Esophagus squamous epithelium (tissue), 5 donors: ENCODE measurements around the gene CD6. TPM values are rescaled to one million over a fixed set of nuclear protein-coding genes. Genes with fewer than 3 reads are reported as not detected.

Experiments
- DNase-seq: peaks from one replicate; lab custom pipeline; 2025; lab: John Stamatoyannopoulos, UW
- H3K27ac ChIP-seq, 4 donors: fragments of 200-600 bp; sonication (generic); one replicate each; pipeline ENCODE4 v1.5.1; 2016 to 2019; ENCODE audit warnings: mild to moderate bottlenecking in 1 of 4
- H3K27me3 ChIP-seq, 4 donors: fragments of 200-600 bp; sonication (generic); 1 replicate in 3 of 4; 2 replicates in 1 of 4; pipeline versions ENCODE4 v1.5.1 to v1.6.0; 2017 to 2021; ENCODE audit warnings: antibody characterized with exemption in 1 of 4
- H3K36me3 ChIP-seq, 3 donors: fragments of 200-600 bp; sonication (generic); one replicate each; pipeline ENCODE4 v1.5.1; 2016 to 2019
- H3K4me1 ChIP-seq, 3 donors: fragments of 200-600 bp; sonication (generic); one replicate each; pipeline ENCODE4 v1.5.1; 2017 to 2019
- H3K4me3 ChIP-seq, 4 donors: fragments of 200-600 bp; sonication (generic); 1 replicate in 3 of 4; 2 replicates in 1 of 4; pipeline ENCODE4 v1.5.1; 2016 to 2019; ENCODE audit warnings: mild to moderate bottlenecking in 2 of 4, moderate library complexity in 1 of 4
- H3K9me3 ChIP-seq, 3 donors: fragments of 200-600 bp; sonication (generic); one replicate each; pipeline ENCODE4 v1.5.1; 2016 to 2019
- POLR2A ChIP-seq, 4 donors: fragments of 450-650 bp; IDR thresholded peaks; one replicate each; pipeline ENCODE4 v1.6.1; 2017; ENCODE audit warnings: antibody characterized with exemption in 4 of 4, mild to moderate bottlenecking in 4 of 4, moderate library complexity in 3 of 4
- WGBS, 2 donors: methylation state at CpG; one replicate each; pipeline ENCODE4 v1.1.5; 2018; 5-methylcytosine and 5-hydroxymethylcytosine counted together
- intact Hi-C: fragments of 100-400 bp; cut with DNase I; formaldehyde crosslinking; loops from one replicate; pipeline ENCODE4 v1.15.0; 2022
- total RNA-seq, 4 donors: library from RNA; depleted of rRNA; stranded (reverse); fragments of >200 nt; gene quantifications; one replicate each; pipeline ENCODE4 v1.1.0, GENCODE V29; 2016
- TF ChIP-seq, protein P1 (sequence below), 6 experiments: fragments of 450-650 bp in 4 of 6; fragments of 200-600 bp in 2 of 6; sonication (generic) in 2 of 6; IDR thresholded peaks; one replicate each; pipeline ENCODE4 v1.5.1; 2016 to 2019; ENCODE audit warnings: antibody characterized with exemption in 6 of 6, mild to moderate bottlenecking in 4 of 6, moderate library complexity in 4 of 6
- donor health status: DM: yes; HTN: yes; CAD: no.

CD6 gene
- total RNA-seq, 4 donors from 2014 or later: 0.79 to 4.4 (median 1.4) TPM

DNA sequence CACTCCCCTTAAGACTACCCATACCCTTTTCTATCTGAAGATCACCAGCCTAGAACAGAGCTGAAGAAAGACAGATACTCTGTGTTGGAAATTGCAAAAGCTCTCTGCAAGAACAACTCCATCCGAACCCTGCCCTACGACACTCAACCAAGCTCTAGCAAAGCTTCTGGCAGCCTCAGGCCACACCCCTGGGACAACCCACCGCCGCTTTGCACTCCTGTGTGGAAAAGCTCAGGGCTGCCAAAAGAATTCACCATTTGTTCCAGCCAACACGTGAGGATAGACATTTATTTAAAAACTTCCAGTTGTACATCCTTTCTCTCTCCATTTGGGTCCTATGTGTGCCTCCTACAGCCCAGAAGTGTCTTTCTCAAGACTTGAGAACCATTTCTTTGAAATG is 68.4 kb downstream of the CD6 start:
- intact Hi-C loops: no loop called here
- Histone ChIP-seq H3K36me3 (no peaks in the 10 kb centered on the region), H3K27me3 (no peaks in the 10 kb centered on the region), H3K9me3 (no peaks in the 10 kb centered on the region), H3K4me1 (peaks cover 0 to 12% (median 6%) of the 10 kb centered on the region in 3 donors), H3K27ac (no peak overlapping the region), H3K4me3 (no peak overlapping the region)
- DNase-seq: no peak
- TF ChIP-seq, protein P1, sequence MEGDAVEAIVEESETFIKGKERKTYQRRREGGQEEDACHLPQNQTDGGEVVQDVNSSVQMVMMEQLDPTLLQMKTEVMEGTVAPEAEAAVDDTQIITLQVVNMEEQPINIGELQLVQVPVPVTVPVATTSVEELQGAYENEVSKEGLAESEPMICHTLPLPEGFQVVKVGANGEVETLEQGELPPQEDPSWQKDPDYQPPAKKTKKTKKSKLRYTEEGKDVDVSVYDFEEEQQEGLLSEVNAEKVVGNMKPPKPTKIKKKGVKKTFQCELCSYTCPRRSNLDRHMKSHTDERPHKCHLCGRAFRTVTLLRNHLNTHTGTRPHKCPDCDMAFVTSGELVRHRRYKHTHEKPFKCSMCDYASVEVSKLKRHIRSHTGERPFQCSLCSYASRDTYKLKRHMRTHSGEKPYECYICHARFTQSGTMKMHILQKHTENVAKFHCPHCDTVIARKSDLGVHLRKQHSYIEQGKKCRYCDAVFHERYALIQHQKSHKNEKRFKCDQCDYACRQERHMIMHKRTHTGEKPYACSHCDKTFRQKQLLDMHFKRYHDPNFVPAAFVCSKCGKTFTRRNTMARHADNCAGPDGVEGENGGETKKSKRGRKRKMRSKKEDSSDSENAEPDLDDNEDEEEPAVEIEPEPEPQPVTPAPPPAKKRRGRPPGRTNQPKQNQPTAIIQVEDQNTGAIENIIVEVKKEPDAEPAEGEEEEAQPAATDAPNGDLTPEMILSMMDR (IDR thresholded peaks at IDR 0.05): no peak
- TF ChIP-seq POLR2A (IDR thresholded peaks at IDR 0.05): no peak
- WGBS, 2 donors: 78 to 79% methylated on average over 5 of the region's 5 CpGs

DNA sequence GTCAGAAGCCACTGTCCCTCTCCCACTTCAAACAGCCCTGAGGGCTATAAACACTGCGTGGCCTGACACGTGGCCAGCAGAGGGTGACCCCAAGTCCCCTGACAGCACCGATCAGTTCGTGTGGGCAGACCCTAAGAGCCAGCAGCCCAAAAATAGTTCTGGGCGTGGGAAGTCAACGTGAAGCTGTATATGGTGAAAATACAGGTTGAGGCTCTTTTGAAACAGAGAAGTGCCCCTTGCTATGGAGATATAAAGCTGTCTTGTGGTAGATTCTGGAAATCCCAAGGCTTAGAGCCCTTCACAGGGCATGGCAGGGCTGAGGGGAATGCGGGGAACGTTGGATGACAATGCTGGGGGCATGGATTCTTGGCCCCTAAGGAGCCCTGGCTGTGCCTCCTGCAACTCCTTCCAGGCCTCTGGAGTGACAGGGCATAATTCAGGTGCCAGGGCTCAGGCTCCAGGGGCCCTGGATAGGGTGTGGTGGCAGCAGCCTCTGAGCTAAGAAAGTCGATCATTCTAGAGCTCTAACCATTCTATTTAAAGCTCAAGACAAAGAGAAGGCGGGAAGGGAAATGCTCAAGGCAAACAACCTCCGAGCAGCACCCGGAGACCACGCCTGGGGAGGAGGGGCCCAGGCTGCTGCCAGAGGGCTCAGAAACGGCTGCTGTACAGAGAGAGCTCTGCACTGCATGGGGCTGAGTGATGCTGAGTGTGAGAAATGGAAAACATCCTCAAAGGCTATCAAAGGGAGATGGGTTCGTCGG is 70.5 kb downstream of the CD6 start:
- intact Hi-C loops: no loop called here
- H3K36me3 ChIP-seq: no peaks in the 10 kb centered on the region
- no peak overlapping the region for H3K4me3 ChIP-seq
- no peaks in the 10 kb centered on the region for H3K27me3 ChIP-seq
- TF ChIP-seq POLR2A (IDR thresholded peaks at IDR 0.05): peak in 1 of 4 donors; percentile 49
- TF ChIP-seq, protein P1 (IDR thresholded peaks at IDR 0.05): no peak
- H3K27ac ChIP-seq: peak overlapping the region in 3 of 4 donors; percentile 42 to 73 (median 45)
- DNase-seq: no peak
- H3K4me1 ChIP-seq: peaks cover 0 to 12% (median 6%) of the 10 kb centered on the region in 3 donors
- H3K9me3 ChIP-seq: no peaks in the 10 kb centered on the region
- WGBS, 2 donors: 25 to 33% methylated on average over 13 to 14 of the region's 16 CpGs

DNA sequence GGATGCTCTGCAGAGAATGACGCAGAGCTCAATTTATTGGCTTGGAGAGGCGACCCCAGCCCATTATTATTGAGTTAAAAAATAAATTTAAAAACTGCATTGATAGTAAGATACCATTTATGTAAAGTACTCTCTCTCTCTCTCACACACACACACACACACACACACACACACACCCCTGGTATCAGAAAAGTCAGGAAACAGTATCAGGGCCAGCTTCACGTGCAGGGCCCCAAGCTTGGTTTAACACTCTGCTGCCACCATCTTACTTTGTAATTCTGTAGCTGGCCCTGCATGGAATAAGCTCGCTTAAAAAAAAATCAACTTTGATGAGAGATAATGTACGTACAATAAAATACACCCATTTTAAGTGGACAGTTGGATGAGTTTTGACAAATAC is 71.1 kb downstream of the CD6 start:
- Histone ChIP-seq H3K27ac (peak overlapping the region in 2 of 4 donors; percentile 42 to 52), H3K27me3 (no peaks in the 10 kb centered on the region), H3K4me3 (peak overlapping the region in 1 of 4 donors; percentile 28), H3K36me3 (no peaks in the 10 kb centered on the region), H3K4me1 (peaks cover 0 to 12% (median 6%) of the 10 kb centered on the region in 3 donors), H3K9me3 (no peaks in the 10 kb centered on the region)
- 35 to 54% methylated on average over 3 to 5 of the region's 5 CpGs for WGBS, 2 donors
- no peak for DNase-seq
- no peak for TF ChIP-seq POLR2A (IDR thresholded peaks at IDR 0.05)
- TF ChIP-seq, protein P1 (IDR thresholded peaks at IDR 0.05): no peak
- intact Hi-C loops: no loop called here

DNA sequence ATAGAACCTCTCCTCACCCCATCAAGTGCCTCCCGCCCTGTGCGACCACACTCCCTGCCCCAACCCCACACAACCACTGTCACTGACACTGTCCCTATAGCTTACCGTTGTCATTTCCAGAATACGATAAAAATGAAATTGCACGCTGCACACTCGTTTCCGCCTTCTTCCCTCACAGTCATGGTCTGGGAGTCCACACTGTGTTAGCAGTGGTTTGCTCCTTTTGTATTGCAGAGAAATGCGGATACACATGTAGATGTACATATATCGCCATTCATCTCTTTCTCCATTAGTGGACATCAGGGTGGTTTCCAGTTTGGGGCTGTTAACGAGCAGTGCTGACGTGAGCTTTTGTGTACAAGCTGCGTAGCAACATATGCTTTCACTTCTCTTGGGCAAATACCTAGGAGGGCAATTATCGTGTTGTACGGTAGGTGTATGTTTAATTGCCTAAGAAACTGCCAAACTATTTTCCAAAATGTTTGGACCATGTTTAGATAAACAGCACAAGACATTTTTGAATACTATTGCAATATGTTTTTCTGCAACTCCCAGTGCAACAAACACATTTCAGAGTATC is 71.6 kb downstream of the CD6 start:
- DNase-seq: no peak
- Histone ChIP-seq H3K9me3 (no peaks in the 10 kb centered on the region), H3K27ac (peak overlapping the region in 2 of 4 donors; percentile 42 to 52), H3K4me1 (peaks cover 0 to 12% (median 6%) of the 10 kb centered on the region in 3 donors), H3K36me3 (no peaks in the 10 kb centered on the region), H3K27me3 (no peaks in the 10 kb centered on the region), H3K4me3 (peak overlapping the region in 1 of 4 donors; percentile 28)
- TF ChIP-seq, protein P1 (IDR thresholded peaks at IDR 0.05): no peak
- TF ChIP-seq POLR2A (IDR thresholded peaks at IDR 0.05): no peak
- 91 to 96% methylated on average over 14 of the region's 14 CpGs for WGBS, 2 donors
- intact Hi-C loops: no loop called here

DNA sequence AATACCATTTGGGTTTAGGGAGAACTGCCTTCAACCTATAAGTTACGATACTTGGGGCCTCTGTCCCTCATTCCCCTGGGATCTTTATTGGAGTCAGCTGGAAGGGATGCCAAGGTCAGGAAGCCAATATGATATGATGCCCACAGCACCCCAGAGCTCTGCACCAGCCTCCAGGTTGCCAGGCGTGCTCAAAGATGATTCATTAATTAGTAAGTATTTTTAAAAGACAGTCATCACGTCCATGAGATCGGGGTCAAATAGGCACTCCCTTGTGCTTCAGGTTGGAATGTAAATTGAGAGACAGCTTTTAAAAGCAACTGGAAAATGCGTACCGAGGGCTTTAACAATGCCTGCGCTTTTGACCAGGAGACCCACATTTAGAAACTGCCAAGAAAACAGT is 73.8 kb downstream of the CD6 start:
- intact Hi-C loops: no loop called here
- H3K27me3 ChIP-seq: no peaks in the 10 kb centered on the region
- H3K9me3 ChIP-seq: no peaks in the 10 kb centered on the region
- 47 to 64% methylated on average over 7 of the region's 7 CpGs for WGBS, 2 donors
- H3K27ac ChIP-seq: no peak overlapping the region
- no peak overlapping the region for H3K4me3 ChIP-seq
- H3K36me3 ChIP-seq: no peaks in the 10 kb centered on the region
- no peak for DNase-seq
- peaks cover 0 to 12% (median 6%) of the 10 kb centered on the region in 3 donors for H3K4me1 ChIP-seq
- TF ChIP-seq, protein P1 (IDR thresholded peaks at IDR 0.05): no peak
- TF ChIP-seq POLR2A (IDR thresholded peaks at IDR 0.05): no peak
